H1 (cell line): ENCODE measurements around the gene CMIP. TPM values are rescaled to one million over a fixed set of nuclear protein-coding genes. Genes with fewer than 3 reads are reported as not detected.

Experiments used
- CTCF ChIA-PET: fragments of 300-600 bp; sonication (Branson Sonifier 250); formaldehyde crosslinking; loops from one replicate; lab custom pipeline; 2021; ENCODE audit not compliant: partially characterized antibody; lab: Charles Lee
- POLR2A ChIA-PET: fragments of 300-600 bp; sonication (Branson Sonifier 250); formaldehyde crosslinking; loops from one replicate; lab custom pipeline; 2021; ENCODE audit warnings: inconsistent platforms; ENCODE audit not compliant: partially characterized antibody; lab: Charles Lee
- DNase-seq, 2 experiments: peaks; one replicate each; pipeline versions ENCODE4 v3.0.0 to v3.0.0-alpha.2; 2010 to 2022; ENCODE audit warnings: low spot score in 2 of 2, low read depth in 1 of 2, mixed read lengths in 1 of 2
- FAIRE-seq: peaks from 2 replicates; lab custom pipeline; 2011; peaks lifted over from hg19 to GRCh38; lab: Jason Lieb, UNC
- H2AFZ ChIP-seq: 2 replicates; pipeline ENCODE4 v1.8.1; 2012; ENCODE audit warnings: low read length, inconsistent platforms
- H2AK5ac ChIP-seq: 2 replicates; pipeline ENCODE4 v1.6.1; 2013; ENCODE audit warnings: low read depth, low read length
- H2BK120ac ChIP-seq: replicated peaks from 2 replicates; pipeline ENCODE3; 2013; ENCODE audit warnings: low read depth, low read length, inconsistent platforms
- H2BK12ac ChIP-seq: 2 replicates; pipeline ENCODE4 v1.6.1; 2013; ENCODE audit warnings: low read depth, low read length
- H2BK15ac ChIP-seq: 2 replicates; pipeline ENCODE4 v1.6.1; 2013; ENCODE audit warnings: low read length
- H2BK20ac ChIP-seq: 2 replicates; pipeline ENCODE4 v1.6.1; 2013; ENCODE audit warnings: low read length
- H2BK5ac ChIP-seq: 2 replicates; pipeline ENCODE4 v1.6.1; 2013; ENCODE audit warnings: low read depth, low read length
- H3K14ac ChIP-seq: 2 replicates; pipeline ENCODE4 v1.6.1; 2013; ENCODE audit warnings: inconsistent platforms; ENCODE audit not compliant: insufficient read length
- H3K18ac ChIP-seq: 2 replicates; pipeline ENCODE4 v1.6.1; 2013; ENCODE audit warnings: low read length; ENCODE audit errors: extremely low read depth
- H3K23ac ChIP-seq: 2 replicates; pipeline ENCODE4 v1.6.1; 2013; ENCODE audit warnings: inconsistent platforms; ENCODE audit not compliant: insufficient read length
- H3K23me2 ChIP-seq: 2 replicates; pipeline ENCODE4 v1.6.1; 2013; ENCODE audit warnings: low read depth, low read length
- H3K27ac ChIP-seq: 2 replicates; pipeline ENCODE4 v1.6.1; 2011; ENCODE audit warnings: low read depth, low read length, inconsistent platforms
- H3K27me3 ChIP-seq, 4 experiments: replicated peaks in 1 of 4; 1 replicate in 1 of 4; 2 replicates in 3 of 4; pipeline versions ENCODE4 v1.6.1 to v1.8.1; 2011 to 2013; ENCODE audit warnings: low read length in 3 of 4, mild to moderate bottlenecking in 3 of 4, inconsistent platforms in 2 of 4, mixed read lengths in 2 of 4, moderate library complexity in 1 of 4; ENCODE audit not compliant: control insufficient read depth in 3 of 4, insufficient read depth in 3 of 4; ENCODE audit errors: extremely low read depth in 1 of 4
- H3K36me3 ChIP-seq, 4 experiments: 2 replicates each; pipeline versions ENCODE4 v1.6.1 to v1.8.1; 2011 to 2013; ENCODE audit warnings: mild to moderate bottlenecking in 4 of 4, low read length in 3 of 4, moderate library complexity in 2 of 4, control low read depth in 1 of 4, inconsistent platforms in 1 of 4; ENCODE audit not compliant: insufficient read depth in 4 of 4, control insufficient read depth in 2 of 4
- H3K4ac ChIP-seq: replicated peaks from 2 replicates; pipeline ENCODE3; 2013; ENCODE audit warnings: low read length, low read depth, mixed read lengths, inconsistent platforms; ENCODE audit not compliant: insufficient read length
- H3K4me1 ChIP-seq, 4 experiments: replicated peaks in 1 of 4; 1 replicate in 1 of 4; 2 replicates in 3 of 4; pipeline versions ENCODE4 v1.6.1 to v1.8.1; 2011 to 2013; ENCODE audit warnings: low read length in 3 of 4, inconsistent platforms in 2 of 4, mixed read lengths in 1 of 4; ENCODE audit not compliant: insufficient read depth in 4 of 4, control insufficient read depth in 3 of 4
- H3K4me2 ChIP-seq, 2 experiments: 2 replicates each; pipeline versions ENCODE4 v1.6.1 to v1.8.1; 2011 to 2013; ENCODE audit warnings: low read depth in 2 of 2, low read length in 2 of 2, control low read depth in 1 of 2, inconsistent platforms in 1 of 2, mild to moderate bottlenecking in 1 of 2; ENCODE audit not compliant: insufficient read depth in 1 of 2
- H3K4me3 ChIP-seq, 4 experiments: fragments of 200-600, 300-600 bp in 1 of 4; sonication (generic), shearing (Covaris generic), sonication (Bioruptor Twin) in 1 of 4; 2 replicates each; pipeline versions ENCODE4 v1.5.1 to v1.8.1; 2011 to 2016; ENCODE audit warnings: low read length in 4 of 4, low read depth in 3 of 4, control low read depth in 2 of 4, inconsistent platforms in 2 of 4, mild to moderate bottlenecking in 2 of 4, mixed read lengths in 1 of 4, moderate library complexity in 1 of 4; ENCODE audit not compliant: insufficient read depth in 2 of 4; ENCODE audit errors: extremely low read depth in 1 of 4
- H3K56ac ChIP-seq: replicated peaks from 2 replicates; pipeline ENCODE3; 2013; ENCODE audit warnings: low read depth, mild to moderate bottlenecking, mixed read lengths, low read length, inconsistent platforms; ENCODE audit not compliant: insufficient read length
- H3K79me1 ChIP-seq: 2 replicates; pipeline ENCODE4 v1.6.1; 2013; ENCODE audit warnings: low read depth, low read length, control low read depth
- H3K79me2 ChIP-seq, 2 experiments: 2 replicates each; pipeline versions ENCODE4 v1.6.1 to v1.8.1; 2012 to 2013; ENCODE audit warnings: low read length in 2 of 2, mild to moderate bottlenecking in 2 of 2, inconsistent platforms in 1 of 2; ENCODE audit not compliant: insufficient read depth in 2 of 2, control insufficient read depth in 1 of 2
- H3K9ac ChIP-seq, 4 experiments: replicated peaks in 1 of 4; 1 replicate in 1 of 4; 2 replicates in 3 of 4; pipeline versions ENCODE4 v1.6.1 to v1.8.1; 2011 to 2013; ENCODE audit warnings: low read depth in 3 of 4, low read length in 3 of 4, control low read depth in 2 of 4, mild to moderate bottlenecking in 2 of 4, moderate library complexity in 2 of 4, inconsistent platforms in 1 of 4; ENCODE audit errors: extremely low read depth in 1 of 4
- H3K9me3 ChIP-seq, 2 experiments: 2 replicates each; pipeline versions ENCODE4 v1.6.1 to v1.8.1; 2012 to 2013; ENCODE audit warnings: mild to moderate bottlenecking in 2 of 2, moderate library complexity in 2 of 2, control low read depth in 1 of 2, inconsistent platforms in 1 of 2, low read depth in 1 of 2, low read length in 1 of 2, mixed read lengths in 1 of 2; ENCODE audit not compliant: insufficient read depth in 2 of 2
- H4K20me1 ChIP-seq, 2 experiments: replicated peaks in 1 of 2; 2 replicates each; pipeline versions ENCODE3 to v1.8.1; 2011 to 2013; ENCODE audit warnings: inconsistent platforms in 2 of 2, low read length in 2 of 2, mild to moderate bottlenecking in 1 of 2; ENCODE audit not compliant: insufficient read depth in 2 of 2, control insufficient read depth in 1 of 2
- H4K5ac ChIP-seq: 2 replicates; pipeline ENCODE4 v1.6.1; 2013; ENCODE audit warnings: low read length, low read depth, mixed read lengths, inconsistent platforms; ENCODE audit not compliant: insufficient read length
- H4K8ac ChIP-seq: 2 replicates; pipeline ENCODE4 v1.8.0; 2013; ENCODE audit warnings: mild to moderate bottlenecking, moderate library complexity, low read length, inconsistent platforms; ENCODE audit not compliant: insufficient read depth; ENCODE audit errors: extremely low read depth
- H4K91ac ChIP-seq: replicated peaks from 2 replicates; pipeline ENCODE3; 2013; ENCODE audit warnings: low read length, mixed read lengths, inconsistent platforms; ENCODE audit not compliant: insufficient read length
- BRCA1 ChIP-seq: IDR thresholded peaks from 2 replicates; pipeline ENCODE4 v1.6.1; 2012; ENCODE audit warnings: low read depth, low read length, improper control_type of control experiment
- CREB1 ChIP-seq: IDR thresholded peaks from 2 replicates; pipeline ENCODE4 v1.6.1; 2012; ENCODE audit warnings: inconsistent platforms
- EGR1 ChIP-seq: IDR thresholded peaks from 2 replicates; pipeline ENCODE4 v1.6.1; 2011; ENCODE audit warnings: low read depth, low read length, borderline replicate concordance
- GTF2F1 ChIP-seq: IDR thresholded peaks from 2 replicates; pipeline ENCODE4 v1.6.1; 2012; ENCODE audit warnings: low read depth, low read length, improper control_type of control experiment, borderline replicate concordance
- MAFK ChIP-seq: IDR thresholded peaks from 2 replicates; pipeline ENCODE4 v1.6.1; 2012; ENCODE audit warnings: low read depth, mild to moderate bottlenecking, improper control_type of control experiment, low read length
- NANOG ChIP-seq: IDR thresholded peaks from 2 replicates; pipeline ENCODE4 v1.6.1; 2011; ENCODE audit warnings: low read length, low read depth, mild to moderate bottlenecking, inconsistent platforms; ENCODE audit not compliant: insufficient read depth, poor library complexity, severe bottlenecking
- NRF1 ChIP-seq: IDR thresholded peaks from 2 replicates; pipeline ENCODE4 v1.6.1; 2011; ENCODE audit warnings: mild to moderate bottlenecking, low read depth, low read length, improper control_type of control experiment
- RAD21 ChIP-seq, 2 experiments: IDR thresholded peaks in 1 of 2; conservative IDR thresholded peaks in 1 of 2; 2 replicates each; pipeline ENCODE4 v1.6.1; 2011; ENCODE audit warnings: low read depth in 2 of 2, low read length in 2 of 2, improper control_type of control experiment in 1 of 2, inconsistent platforms in 1 of 2, mild to moderate bottlenecking in 1 of 2, moderate library complexity in 1 of 2
- SIX5 ChIP-seq: IDR thresholded peaks from 2 replicates; pipeline ENCODE4 v1.6.1; 2011; ENCODE audit warnings: mild to moderate bottlenecking, low read depth, low read length
- SP2 ChIP-seq: IDR thresholded peaks from 2 replicates; pipeline ENCODE4 v1.6.1; 2012; ENCODE audit warnings: mild to moderate bottlenecking, low read length, inconsistent platforms
- TAF7 ChIP-seq: optimal IDR thresholded peaks from 2 replicates; pipeline ENCODE3; 2011; ENCODE audit warnings: low read depth, mild to moderate bottlenecking, inconsistent platforms, low read length, moderate library complexity, borderline replicate concordance
- TEAD4 ChIP-seq: IDR thresholded peaks from 2 replicates; pipeline ENCODE4 v1.6.1; 2012; ENCODE audit warnings: low read depth, low read length, inconsistent platforms, mixed read lengths
- ZNF274 ChIP-seq: IDR thresholded peaks from 2 replicates; pipeline ENCODE4 v1.7.0; 2012; ENCODE audit warnings: low read length, borderline replicate concordance; ENCODE audit errors: extremely low read depth
- WGBS, 2 experiments: shearing (Covaris generic) in 1 of 2; methylation state at CpG; one replicate each; pipeline versions ENCODE4 v1.1.6 to v1.1.7; 2013 to 2015; ENCODE audit warnings: low lambda C conversion rate in 2 of 2, mixed read lengths in 2 of 2, inconsistent platforms in 1 of 2, low coverage in 1 of 2, missing lambda C conversion rate in 1 of 2; ENCODE audit not compliant: insufficient replicate concordance in 2 of 2, insufficient coverage in 1 of 2, insufficient read length in 1 of 2; ENCODE audit errors: extremely low coverage in 1 of 2, missing lambda C conversion rate in 1 of 2; 5-methylcytosine and 5-hydroxymethylcytosine counted together
- polyA plus RNA-seq, 7 experiments: library from polyadenylated mRNA; depleted of rRNA in 3 of 7; stranded (reverse) in 5 of 7; unstranded in 2 of 7; fragments of >200 nt in 5 of 7; fragments of 200-250 nt in 2 of 7; gene quantifications; 1 replicate in 5 of 7; 2 replicates in 1 of 7; 4 replicates in 1 of 7; pipeline versions ENCODE4 v1.2.1 to v1.2.3, GENCODE V29; 2011 to 2013; ENCODE audit warnings: missing spikeins in 2 of 7, mixed read lengths in 2 of 7
- total RNA-seq: library from RNA; stranded (reverse); fragmentation: NEBNext Ultra II Directional; extraction: Animal tissue kit (Norgen Biotek cat#: 25700); gene quantifications from 2 replicates; pipeline ENCODE4 v1.2.1, GENCODE V29; 2021

The CMIP gene
- total and polyA plus RNA-seq, 2 of the 8 experiments (the other 6 are each of a cell fraction or from before 2014, with no cell fraction given), result 7.9 to 53.2 TPM

GRCh38 chr16:81687131-81687456 is 242.5 kb downstream of the CMIP start:
- peaks cover 0 to 5% (median 0%) of the 10 kb centered on the region in 4 experiments; a peak in 4 of 7 replicates for H3K4me1 ChIP-seq
- WGBS, 2 experiments, result 92% methylated on average over 7 of the region's 7 CpGs; no CpG with 5 or more reads in 1 of the 2 experiments
- no peak overlapping the region for H4K91ac ChIP-seq
- TF ChIP-seq TEAD4 (no peak), NANOG (no peak), CREB1 (no peak), ZNF274 (no peak), BRCA1 (no peak), RAD21 (IDR thresholded peaks at IDR 0.05 in 1 of 2, conservative IDR thresholded peaks at IDR 0.05 in 1 of 2; ENCODE audit: low read depth in 2 of 2, low read length in 2 of 2) (no peak), SP2 (no peak), SIX5 (no peak), EGR1 (no peak), NRF1 (no peak), TAF7 (no peak), MAFK (no peak), GTF2F1 (no peak)
- H3K18ac ChIP-seq, result no peak overlapping the region
- peaks cover 3 to 7% of the 10 kb centered on the region in 2 experiments for H4K20me1 ChIP-seq
- H3K56ac ChIP-seq, result no peak overlapping the region
- no peak overlapping the region for H3K14ac ChIP-seq
- FAIRE-seq, result no peak
- H3K9ac ChIP-seq, result no peak overlapping the region
- peak overlapping the region; percentile 80; the same call in 1 of the 2 replicates for H4K8ac ChIP-seq
- CTCF ChIA-PET, result interaction anchor here (0.6 to 5.1 kb wide), 7 partner anchors 9 to 442 kb away, joined by 3 to 36 read pairs (median 4); no protein-coding TSS in a partner anchor
- DNase-seq, result no peak
- no peak overlapping the region for H3K4me2 ChIP-seq
- H3K27me3 ChIP-seq, result no peaks in the 10 kb centered on the region
- H3K27ac ChIP-seq, result no peak overlapping the region
- H3K79me2 ChIP-seq, result peaks cover 0 to 3% of the 10 kb centered on the region in 2 experiments; a peak in 1 of 4 replicates
- H2BK15ac ChIP-seq, result no peak overlapping the region
- no peak overlapping the region for H4K5ac ChIP-seq
- H3K9me3 ChIP-seq, result no peaks in the 10 kb centered on the region
- H3K23ac ChIP-seq, result no peak overlapping the region
- H2AK5ac ChIP-seq, result no peak overlapping the region
- no peak overlapping the region for H3K4me3 ChIP-seq
- 0 out of 2 replicates have a peak, but pooled peaks cover 7% of the 10 kb centered on the region for H3K79me1 ChIP-seq
- no peak overlapping the region for H2BK5ac ChIP-seq
- H3K4ac ChIP-seq, result no peak overlapping the region
- no peak overlapping the region for H2BK120ac ChIP-seq
- H3K23me2 ChIP-seq, result no peaks in the 10 kb centered on the region
- H3K36me3 ChIP-seq, result peaks cover 0 to 2% (median under 1%) of the 10 kb centered on the region in 4 experiments; a peak in 4 of 8 replicates
- POLR2A ChIA-PET, result no interaction called here
- no peak overlapping the region for H2BK12ac ChIP-seq
- H2BK20ac ChIP-seq, result no peak overlapping the region
- H2AFZ ChIP-seq, result no peak overlapping the region
